Fibroblast of lung (primary cell): ENCODE measurements around the gene SEZ6L.

Experiments used
- CTCF ChIP-seq, 2 donors: IDR thresholded peaks in 1 of 2; conservative IDR thresholded peaks in 1 of 2; 1 replicate in 1 of 2; 2 replicates in 1 of 2; pipeline ENCODE4 v1.5.1; 2011 to 2012; ENCODE audit warnings: low read length in 2 of 2, control low read depth in 1 of 2, inconsistent platforms in 1 of 2, low read depth in 1 of 2, mild to moderate bottlenecking in 1 of 2
- EZH2 ChIP-seq: IDR thresholded peaks from 2 replicates; pipeline ENCODE4 v1.5.1; 2012; ENCODE audit warnings: low read length, control low read depth, mild to moderate bottlenecking; ENCODE audit errors: missing control alignments

- TF ChIP-seq CTCF (conservative IDR thresholded peaks at IDR 0.05 in 1 of 2, IDR thresholded peaks at IDR 0.05 in 1 of 2; ENCODE audit: low read depth in 1 of 2, low read length in 2 of 2): no peak
- TF ChIP-seq EZH2: no peak
Observed at GRCh38 chr22:26229910-26230309, 60.6 kb downstream of the SEZ6L start.
